Activated naive CD4-positive, alpha-beta T cell treated with anti-CD3 and anti-CD28 coated beads for 36 hours (primary cell): ENCODE data around the gene PRDM1. TPM values are rescaled to one million over a fixed set of nuclear protein-coding genes. Genes with fewer than 3 reads are reported as not detected.

ENCODE experiments used
- CTCF ChIA-PET: fragments of 350-600 bp; sonication (Branson Sonifier 250); formaldehyde crosslinking; loops from one replicate; lab custom pipeline; 2021; ENCODE audit warnings: antibody characterized with exemption; lab: Charles Lee
- DNase-seq: peaks from one replicate; pipeline ENCODE4 v3.0.0-alpha.2; 2020
- H3K27ac Mint-ChIP-seq: one replicate; pipeline ENCODE4 v1.8.0; 2021; ENCODE audit warnings: mild to moderate bottlenecking, mixed read lengths
- H3K27me3 Mint-ChIP-seq: one replicate; pipeline ENCODE4 v1.8.0; 2021; ENCODE audit warnings: low read depth, mixed read lengths
- H3K36me3 Mint-ChIP-seq: one replicate; pipeline ENCODE4 v1.8.0; 2021; ENCODE audit warnings: low read depth, mixed read lengths
- H3K4me1 Mint-ChIP-seq: one replicate; pipeline ENCODE4 v1.8.0; 2021; ENCODE audit warnings: low read depth, mixed read lengths
- H3K4me3 Mint-ChIP-seq: one replicate; pipeline ENCODE4 v1.8.0; 2021; ENCODE audit warnings: mild to moderate bottlenecking, moderate library complexity, mixed read lengths
- H3K9me3 Mint-ChIP-seq: one replicate; pipeline ENCODE4 v1.8.0; 2021; ENCODE audit warnings: mixed read lengths
- intact Hi-C: fragments of 100-400 bp; cut with micrococcal nuclease; formaldehyde crosslinking; loops from one replicate; pipeline ENCODE4 v1.15.1; 2023
- total RNA-seq, 2 experiments: library from RNA; stranded (reverse); gene quantifications; one replicate each; pipeline ENCODE4 v1.2.3, GENCODE V29; 2021

PRDM1 gene
- total RNA-seq, 2 experiments from 2014 or later = 3.4 to 4.0 TPM

- Mint-ChIP-seq H3K36me3 (no peaks in the 10 kb centered on the region), H3K9me3 (no peaks in the 10 kb centered on the region), H3K4me1 (peaks cover 12% of the 10 kb centered on the region), H3K4me3 (no peak overlapping the region), H3K27ac (no peak overlapping the region), H3K27me3 (no peaks in the 10 kb centered on the region)
- no peak for DNase-seq
- intact Hi-C loops = no loop called here
- CTCF ChIA-PET = interaction anchor here (0.6 to 1.4 kb wide), 3 partner anchors 17 to 634 kb away, joined by 3 to 4 read pairs (median 4); no protein-coding TSS in a partner anchor
Observed at GRCh38 chr6:106056060-106056745, 29.9 kb upstream of the PRDM1 start.

GRCh38 chr6:106056746-106057390 lies 29.3 kb upstream of the PRDM1 start:
- Mint-ChIP-seq H3K27me3 (no peaks in the 10 kb centered on the region), H3K4me1 (peaks cover 12% of the 10 kb centered on the region), H3K27ac (no peak overlapping the region), H3K4me3 (no peak overlapping the region), H3K9me3 (no peaks in the 10 kb centered on the region), H3K36me3 (no peaks in the 10 kb centered on the region)
- CTCF ChIA-PET = interaction anchor here (1.2 to 1.4 kb wide), 2 partner anchors 18 to 166 kb away, joined by 3 to 4 read pairs; no protein-coding TSS in a partner anchor
- intact Hi-C loops = no loop called here
- DNase-seq = no peak

- no peak overlapping the region for H3K27ac Mint-ChIP-seq
- CTCF ChIA-PET = no interaction called here
- no peaks in the 10 kb centered on the region for H3K27me3 Mint-ChIP-seq
- intact Hi-C loops = no loop called here
- H3K9me3 Mint-ChIP-seq = no peaks in the 10 kb centered on the region
- H3K4me3 Mint-ChIP-seq = no peak overlapping the region
- DNase-seq = no peak
- H3K4me1 Mint-ChIP-seq = peaks cover 12% of the 10 kb centered on the region
- H3K36me3 Mint-ChIP-seq = no peaks in the 10 kb centered on the region
Observed at GRCh38 chr6:106059331-106059730, 26.8 kb upstream of the PRDM1 start.

- H3K4me3 Mint-ChIP-seq = no peak overlapping the region
- intact Hi-C loops = no loop called here
- H3K4me1 Mint-ChIP-seq = peaks cover 12% of the 10 kb centered on the region
- DNase-seq = no peak
- no peaks in the 10 kb centered on the region for H3K27me3 Mint-ChIP-seq
- no peaks in the 10 kb centered on the region for H3K9me3 Mint-ChIP-seq
- CTCF ChIA-PET = no interaction called here
- no peak overlapping the region for H3K27ac Mint-ChIP-seq
- no peaks in the 10 kb centered on the region for H3K36me3 Mint-ChIP-seq
Observed at GRCh38 chr6:106060167-106060566, 26.0 kb upstream of the PRDM1 start.

- intact Hi-C loops = no loop called here
- no peaks in the 10 kb centered on the region for H3K4me1 Mint-ChIP-seq
- no peak overlapping the region for H3K27ac Mint-ChIP-seq
- H3K27me3 Mint-ChIP-seq = no peaks in the 10 kb centered on the region
- no peaks in the 10 kb centered on the region for H3K9me3 Mint-ChIP-seq
- no peak for DNase-seq
- H3K4me3 Mint-ChIP-seq = no peak overlapping the region
- CTCF ChIA-PET = interaction anchor here (1.0 kb wide), 1 partner anchor 45 kb away, joined by 4 read pairs; no protein-coding TSS in a partner anchor
- no peaks in the 10 kb centered on the region for H3K36me3 Mint-ChIP-seq
Observed at GRCh38 chr6:106063448-106063850, 22.7 kb upstream of the PRDM1 start.

- no peak overlapping the region for H3K27ac Mint-ChIP-seq
- intact Hi-C loops = no loop called here
- H3K27me3 Mint-ChIP-seq = no peaks in the 10 kb centered on the region
- CTCF ChIA-PET = no interaction called here
- H3K36me3 Mint-ChIP-seq = no peaks in the 10 kb centered on the region
- H3K4me1 Mint-ChIP-seq = no peaks in the 10 kb centered on the region
- no peak overlapping the region for H3K4me3 Mint-ChIP-seq
- no peak for DNase-seq
- H3K9me3 Mint-ChIP-seq = no peaks in the 10 kb centered on the region
Observed at GRCh38 chr6:106064142-106064541, 22.0 kb upstream of the PRDM1 start.

GRCh38 chr6:106064756-106065155 lies 21.4 kb upstream of the PRDM1 start:
- Mint-ChIP-seq H3K4me1 (no peaks in the 10 kb centered on the region), H3K9me3 (no peaks in the 10 kb centered on the region), H3K4me3 (no peak overlapping the region), H3K36me3 (no peaks in the 10 kb centered on the region), H3K27me3 (no peaks in the 10 kb centered on the region), H3K27ac (no peak overlapping the region)
- CTCF ChIA-PET = no interaction called here
- DNase-seq = no peak
- intact Hi-C loops = no loop called here

- Mint-ChIP-seq H3K27ac (no peak overlapping the region), H3K9me3 (no peaks in the 10 kb centered on the region)
Observed at GRCh38 chr6:106066989-106067388, 19.1 kb upstream of the PRDM1 start.

GRCh38 chr6:106069478-106069877 lies 16.7 kb upstream of the PRDM1 start:
- Mint-ChIP-seq H3K4me1 (no peaks in the 10 kb centered on the region), H3K9me3 (no peaks in the 10 kb centered on the region), H3K27ac (no peak overlapping the region), H3K27me3 (no peaks in the 10 kb centered on the region), H3K36me3 (no peaks in the 10 kb centered on the region), H3K4me3 (no peak overlapping the region)
- no peak for DNase-seq
- intact Hi-C loops = no loop called here
- CTCF ChIA-PET = no interaction called here

More at GRCh38 chr6:106066989-106067388, 19.1 kb upstream of the PRDM1 start:
- no peak overlapping the region for H3K4me3 Mint-ChIP-seq
- H3K36me3 Mint-ChIP-seq = no peaks in the 10 kb centered on the region
- DNase-seq = no peak
- CTCF ChIA-PET = no interaction called here
- intact Hi-C loops = no loop called here
- no peaks in the 10 kb centered on the region for H3K27me3 Mint-ChIP-seq
- H3K4me1 Mint-ChIP-seq = no peaks in the 10 kb centered on the region

- no peaks in the 10 kb centered on the region for H3K36me3 Mint-ChIP-seq
- intact Hi-C loops = no loop called here
- CTCF ChIA-PET = no interaction called here
- H3K27ac Mint-ChIP-seq = no peak overlapping the region
- DNase-seq = no peak
- H3K27me3 Mint-ChIP-seq = no peaks in the 10 kb centered on the region
- no peaks in the 10 kb centered on the region for H3K9me3 Mint-ChIP-seq
- no peak overlapping the region for H3K4me3 Mint-ChIP-seq
- no peaks in the 10 kb centered on the region for H3K4me1 Mint-ChIP-seq
Observed at GRCh38 chr6:106070636-106071035, 15.5 kb upstream of the PRDM1 start.

GRCh38 chr6:106072501-106073090 lies 13.5 kb upstream of the PRDM1 start:
- Mint-ChIP-seq H3K27me3 (no peaks in the 10 kb centered on the region), H3K4me3 (no peak overlapping the region), H3K27ac (no peak overlapping the region), H3K4me1 (no peaks in the 10 kb centered on the region), H3K9me3 (no peaks in the 10 kb centered on the region), H3K36me3 (no peaks in the 10 kb centered on the region)
- CTCF ChIA-PET = no interaction called here
- DNase-seq = no peak
- intact Hi-C loops = no loop called here

- intact Hi-C loops = no loop called here
Observed at GRCh38 chr6:106074146-106074545, 12.0 kb upstream of the PRDM1 start.

More at GRCh38 chr6:106074146-106074545, 12.0 kb upstream of the PRDM1 start:
- Mint-ChIP-seq H3K4me1 (no peaks in the 10 kb centered on the region), H3K27ac (no peak overlapping the region), H3K4me3 (no peak overlapping the region), H3K36me3 (no peaks in the 10 kb centered on the region), H3K9me3 (no peaks in the 10 kb centered on the region), H3K27me3 (no peaks in the 10 kb centered on the region)
- DNase-seq = no peak
- CTCF ChIA-PET = interaction anchor here (0.5 kb wide), 1 partner anchor 348 kb away, joined by 4 read pairs; no protein-coding TSS in a partner anchor
